SU-DHL-6 (cell line): Measurements from ENCODE around the gene GOT2.

Experiments
- EZH2phosphoT487 ChIP-seq: fragments of 200-600 bp; sonication (generic), shearing (Covaris generic); conservative IDR thresholded peaks from 2 replicates; pipeline ENCODE4 v1.6.1; 2018; ENCODE audit warnings: mild to moderate bottlenecking, antibody characterized with exemption, low read length, moderate library complexity, mixed read lengths
- TF ChIP-seq, protein P1 (sequence below): fragments of 200-600 bp; sonication (generic); IDR thresholded peaks from one replicate; pipeline ENCODE4 v1.5.1; 2017; ENCODE audit warnings: antibody characterized with exemption, mild to moderate bottlenecking, low read length, moderate library complexity; ENCODE audit not compliant: insufficient read depth, poor library complexity, severe bottlenecking

DNA sequence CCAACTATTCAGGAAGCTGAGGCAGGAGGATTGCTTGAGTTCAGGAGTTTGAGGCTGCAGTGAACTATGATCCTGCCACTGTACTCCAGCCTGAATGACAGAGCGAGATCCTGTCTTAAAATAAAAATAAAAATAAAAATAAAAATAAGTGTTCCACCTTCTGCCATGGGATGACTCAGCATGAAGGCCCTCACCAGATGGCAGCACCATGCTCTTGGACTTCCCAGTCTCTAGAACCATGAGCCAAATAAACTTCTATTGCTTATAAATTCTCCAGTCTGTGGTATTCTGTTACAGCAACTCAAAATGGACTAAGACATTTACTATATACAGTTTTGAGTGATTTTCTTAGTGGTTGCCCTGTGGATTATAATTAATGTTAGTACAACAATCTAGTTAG, 41.7 kb downstream of the GOT2 start:
- TF ChIP-seq, protein P1, sequence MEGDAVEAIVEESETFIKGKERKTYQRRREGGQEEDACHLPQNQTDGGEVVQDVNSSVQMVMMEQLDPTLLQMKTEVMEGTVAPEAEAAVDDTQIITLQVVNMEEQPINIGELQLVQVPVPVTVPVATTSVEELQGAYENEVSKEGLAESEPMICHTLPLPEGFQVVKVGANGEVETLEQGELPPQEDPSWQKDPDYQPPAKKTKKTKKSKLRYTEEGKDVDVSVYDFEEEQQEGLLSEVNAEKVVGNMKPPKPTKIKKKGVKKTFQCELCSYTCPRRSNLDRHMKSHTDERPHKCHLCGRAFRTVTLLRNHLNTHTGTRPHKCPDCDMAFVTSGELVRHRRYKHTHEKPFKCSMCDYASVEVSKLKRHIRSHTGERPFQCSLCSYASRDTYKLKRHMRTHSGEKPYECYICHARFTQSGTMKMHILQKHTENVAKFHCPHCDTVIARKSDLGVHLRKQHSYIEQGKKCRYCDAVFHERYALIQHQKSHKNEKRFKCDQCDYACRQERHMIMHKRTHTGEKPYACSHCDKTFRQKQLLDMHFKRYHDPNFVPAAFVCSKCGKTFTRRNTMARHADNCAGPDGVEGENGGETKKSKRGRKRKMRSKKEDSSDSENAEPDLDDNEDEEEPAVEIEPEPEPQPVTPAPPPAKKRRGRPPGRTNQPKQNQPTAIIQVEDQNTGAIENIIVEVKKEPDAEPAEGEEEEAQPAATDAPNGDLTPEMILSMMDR = no peak
- TF ChIP-seq EZH2phosphoT487 = no peak
